Loucy (cell line): ENCODE data around the gene GIGYF2.

Experiments
- EZH2phosphoT487 ChIP-seq: fragments of 200-600 bp; IDR thresholded peaks from 2 replicates; pipeline ENCODE4 v1.6.1; 2018; ENCODE audit warnings: antibody characterized with exemption, mild to moderate bottlenecking, moderate library complexity, borderline replicate concordance
- TF ChIP-seq, protein P1 (sequence below): fragments of 200-600 bp; sonication (generic); conservative IDR thresholded peaks from 2 replicates; pipeline ENCODE4 v1.5.1; 2014; ENCODE audit warnings: mild to moderate bottlenecking, antibody characterized with exemption, low read length

DNA sequence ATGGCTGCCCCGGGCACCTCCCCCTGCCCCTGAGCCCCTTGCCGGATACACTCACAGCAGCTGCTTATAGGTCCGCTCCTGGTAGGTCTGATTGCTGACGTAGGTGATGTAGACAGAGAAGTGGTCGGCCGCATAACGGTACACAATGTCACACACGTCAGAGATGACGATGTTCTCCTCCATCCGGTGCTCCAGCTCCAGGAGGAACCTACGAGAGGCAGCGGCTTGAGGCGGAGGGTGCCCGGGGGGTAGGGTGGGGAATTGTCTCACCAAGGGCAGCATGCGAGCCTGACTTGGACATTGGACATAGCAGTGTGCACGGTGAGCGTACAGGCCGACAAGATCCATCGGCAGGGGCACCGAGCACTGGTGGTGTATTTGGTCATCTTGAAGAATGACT, 195.7 kb downstream of the GIGYF2 start:
- TF ChIP-seq, protein P1, sequence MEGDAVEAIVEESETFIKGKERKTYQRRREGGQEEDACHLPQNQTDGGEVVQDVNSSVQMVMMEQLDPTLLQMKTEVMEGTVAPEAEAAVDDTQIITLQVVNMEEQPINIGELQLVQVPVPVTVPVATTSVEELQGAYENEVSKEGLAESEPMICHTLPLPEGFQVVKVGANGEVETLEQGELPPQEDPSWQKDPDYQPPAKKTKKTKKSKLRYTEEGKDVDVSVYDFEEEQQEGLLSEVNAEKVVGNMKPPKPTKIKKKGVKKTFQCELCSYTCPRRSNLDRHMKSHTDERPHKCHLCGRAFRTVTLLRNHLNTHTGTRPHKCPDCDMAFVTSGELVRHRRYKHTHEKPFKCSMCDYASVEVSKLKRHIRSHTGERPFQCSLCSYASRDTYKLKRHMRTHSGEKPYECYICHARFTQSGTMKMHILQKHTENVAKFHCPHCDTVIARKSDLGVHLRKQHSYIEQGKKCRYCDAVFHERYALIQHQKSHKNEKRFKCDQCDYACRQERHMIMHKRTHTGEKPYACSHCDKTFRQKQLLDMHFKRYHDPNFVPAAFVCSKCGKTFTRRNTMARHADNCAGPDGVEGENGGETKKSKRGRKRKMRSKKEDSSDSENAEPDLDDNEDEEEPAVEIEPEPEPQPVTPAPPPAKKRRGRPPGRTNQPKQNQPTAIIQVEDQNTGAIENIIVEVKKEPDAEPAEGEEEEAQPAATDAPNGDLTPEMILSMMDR: no peak
- TF ChIP-seq EZH2phosphoT487: no peak
